ENCODE data around the gene BST1.
"Not testable (repeated sequence)": the region's sequence is repeated elsewhere in the genome, so short reads cannot be mapped to it uniquely, and the experiment has no call there.

BST1 gene

DNA sequence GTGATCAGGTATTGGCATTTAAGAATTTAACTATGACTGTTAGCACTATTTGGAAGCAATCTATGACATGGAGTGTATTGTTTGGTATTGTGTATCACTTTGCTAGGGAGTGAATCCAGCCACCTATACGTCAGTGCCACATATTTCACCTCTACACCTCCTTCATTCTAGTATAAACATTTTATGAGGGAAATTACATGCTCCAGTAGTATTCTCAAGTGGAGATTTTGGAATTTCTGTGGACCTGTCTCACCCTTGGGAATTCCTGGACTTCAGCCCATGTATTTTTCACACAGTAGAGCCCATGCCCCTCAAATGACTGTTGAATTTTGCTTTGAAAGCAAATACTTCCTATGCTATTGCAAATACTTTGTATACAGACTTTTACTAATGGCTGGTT is 11.3 kb downstream of the BST1 start:
- DNase-seq, result no peak

DNA sequence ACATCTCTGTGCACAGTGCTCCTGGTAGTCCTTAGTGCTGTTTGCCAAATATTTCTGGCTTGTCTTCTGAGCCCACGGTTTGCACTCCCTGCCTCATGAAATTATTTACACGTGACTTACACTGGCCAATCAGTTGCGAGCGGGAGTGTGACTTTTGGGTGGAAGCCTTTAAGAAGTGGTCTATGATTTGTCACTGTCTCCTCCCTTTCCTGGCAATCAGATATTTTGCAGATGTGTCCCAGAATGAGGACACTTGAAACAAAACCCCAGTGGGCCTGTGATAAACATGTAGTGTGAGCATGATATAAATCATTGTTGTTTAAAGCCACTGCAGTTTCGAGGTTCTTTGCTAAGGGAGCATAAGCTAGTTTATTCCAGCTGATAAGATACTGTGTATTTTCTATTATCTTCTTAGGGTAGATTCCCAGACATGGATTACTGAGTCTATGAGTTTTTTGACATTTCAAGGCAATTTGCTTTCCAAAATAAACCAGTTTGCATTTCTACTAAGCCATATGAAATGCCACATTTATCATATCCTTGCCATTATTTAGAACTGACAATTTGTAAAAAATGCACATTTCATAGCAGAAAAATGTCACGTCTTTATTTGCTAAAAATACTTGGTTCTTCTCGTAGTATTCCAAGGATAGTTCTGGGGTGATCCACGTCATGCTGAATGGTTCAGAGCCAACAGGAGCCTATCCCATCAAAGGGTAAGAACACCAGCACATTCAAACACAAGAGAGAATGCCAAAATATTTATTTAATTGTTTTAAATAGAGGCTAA is 12.0 kb downstream of the BST1 start:
- DNase-seq, result no peak

DNA sequence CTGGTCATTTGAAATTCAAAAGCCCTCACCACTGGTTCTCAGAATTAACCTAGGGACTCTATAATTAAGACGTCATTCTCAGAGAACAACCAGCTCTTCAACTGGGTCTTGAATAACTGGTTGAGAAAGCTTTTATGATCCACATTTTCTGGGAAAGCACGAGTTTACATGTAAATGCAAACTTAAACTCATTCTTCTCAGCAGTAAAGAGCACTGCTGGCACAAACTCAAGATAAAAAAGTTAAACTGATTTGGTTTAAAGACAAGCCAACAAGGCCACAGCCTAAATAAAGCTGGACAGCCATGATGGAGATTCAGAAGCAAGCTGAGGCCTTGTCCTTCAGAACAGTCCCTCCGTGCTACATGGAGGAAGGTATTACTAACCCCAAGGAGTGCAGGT is 13.2 kb downstream of the BST1 start:
- no peak for DNase-seq

DNA sequence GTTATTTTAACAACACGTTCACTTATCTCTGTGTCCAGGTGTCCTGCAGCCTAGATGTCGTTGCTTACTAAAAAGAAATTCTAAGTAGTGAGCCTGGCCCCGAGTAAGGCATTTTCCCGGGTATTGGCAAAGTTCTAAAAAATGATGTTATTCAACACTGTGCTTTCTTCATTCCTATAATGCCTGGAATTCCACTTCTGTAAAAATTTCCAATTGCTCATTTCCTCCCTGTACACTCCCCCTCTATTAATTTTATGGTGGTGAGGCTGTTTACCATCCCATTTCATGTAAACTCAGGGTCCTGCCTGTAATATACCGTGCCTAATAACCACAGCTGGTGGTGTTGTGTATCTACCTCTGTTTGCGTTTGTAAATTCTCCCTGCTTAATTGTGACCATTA is 14.2 kb downstream of the BST1 start:
- no peak for DNase-seq

DNA sequence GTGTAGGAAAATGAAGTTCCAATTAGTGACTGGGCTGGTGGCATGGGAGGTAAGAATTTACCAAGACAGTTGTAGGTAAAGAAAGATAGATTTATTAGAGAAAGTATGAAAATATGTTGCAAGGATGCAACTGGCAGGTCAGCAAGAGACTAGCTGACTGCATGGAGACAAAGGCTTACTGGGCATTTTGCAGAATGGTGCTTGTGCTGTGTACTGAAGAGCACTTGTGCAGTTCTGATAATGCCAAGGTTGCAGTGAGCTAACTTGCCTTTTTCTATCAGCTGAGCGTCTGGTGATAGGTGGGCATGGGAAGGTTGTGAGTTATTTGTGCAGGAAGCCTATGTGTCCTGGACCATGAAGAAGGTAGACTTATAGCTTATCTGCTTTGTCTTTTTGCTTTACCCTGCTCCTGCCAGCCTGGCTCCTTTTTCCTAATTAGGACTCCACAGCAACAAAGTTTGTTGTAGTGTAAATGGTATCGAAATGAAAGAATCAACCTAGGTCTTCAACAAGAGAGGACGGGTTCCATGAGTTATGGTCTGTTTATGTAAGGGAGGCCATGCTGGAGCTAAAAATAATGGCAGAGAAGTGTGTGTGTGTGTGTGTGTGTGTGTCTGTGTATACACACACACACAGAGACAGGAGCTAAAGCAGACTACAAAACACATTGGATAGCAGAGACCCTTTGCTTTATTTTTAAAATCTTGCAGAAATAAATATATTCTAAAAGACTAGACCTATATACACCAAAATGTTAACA is 15.0 kb downstream of the BST1 start:
- no peak for DNase-seq

DNA sequence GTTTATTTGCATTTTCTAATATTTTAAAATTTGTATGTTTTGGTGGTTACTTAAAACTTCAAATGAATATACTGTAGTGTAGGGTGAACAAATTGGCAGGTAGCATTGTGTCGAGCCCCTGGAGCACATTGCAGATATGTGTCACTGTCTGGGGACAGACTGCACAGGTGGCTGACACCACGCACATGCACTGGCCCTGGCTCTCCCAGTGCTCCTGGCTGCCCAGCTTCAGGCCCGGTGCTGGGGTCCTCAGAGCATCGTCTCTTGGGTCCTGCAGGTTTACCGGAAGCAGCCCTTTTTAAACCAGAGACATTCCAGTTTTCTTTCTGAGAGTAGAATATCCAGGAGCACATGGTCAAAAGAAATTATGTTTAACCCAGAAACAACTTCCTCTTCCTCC is 15.6 kb downstream of the BST1 start:
- DNase-seq, result no peak

DNA sequence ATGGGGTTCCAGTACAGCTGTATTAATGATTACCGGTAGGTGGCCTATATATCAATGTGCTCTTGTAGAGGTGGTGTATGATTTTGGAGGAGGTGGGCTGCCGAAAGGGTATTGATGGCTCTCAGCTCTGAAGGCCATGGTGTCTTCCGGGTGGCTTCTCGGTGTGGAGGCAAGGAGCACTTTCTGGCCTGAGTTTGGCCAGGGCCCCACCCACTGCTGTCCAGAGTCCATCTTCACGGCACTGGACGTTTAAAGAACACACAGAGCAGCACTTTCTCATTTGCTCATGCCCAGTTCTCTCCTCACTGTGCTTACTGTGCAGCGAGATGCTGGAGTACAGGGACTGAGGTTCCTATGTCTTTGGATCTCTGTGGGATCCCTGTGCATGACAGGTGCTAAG is 16.1 kb downstream of the BST1 start:
- no peak for DNase-seq

DNA sequence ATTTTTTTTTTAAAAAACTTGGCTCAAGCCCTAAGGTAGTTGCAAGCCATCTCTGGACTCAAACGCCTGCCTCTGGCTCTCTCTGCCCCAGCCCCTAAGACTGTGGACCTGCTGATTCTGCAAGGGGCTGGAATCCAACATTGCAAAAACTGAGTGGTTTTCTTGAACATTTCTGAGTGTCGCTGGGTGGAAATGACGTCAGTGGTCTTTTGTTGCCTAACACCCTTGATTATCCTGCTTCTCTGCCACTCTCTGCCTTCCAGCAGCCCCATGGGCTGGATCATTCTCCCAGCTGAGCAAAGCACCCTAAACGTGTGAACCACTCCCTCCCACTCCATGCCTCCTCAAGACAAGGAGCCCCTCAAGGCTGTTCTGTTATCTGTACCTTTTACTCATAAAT is 16.6 kb downstream of the BST1 start:
- DNase-seq, result no peak

DNA sequence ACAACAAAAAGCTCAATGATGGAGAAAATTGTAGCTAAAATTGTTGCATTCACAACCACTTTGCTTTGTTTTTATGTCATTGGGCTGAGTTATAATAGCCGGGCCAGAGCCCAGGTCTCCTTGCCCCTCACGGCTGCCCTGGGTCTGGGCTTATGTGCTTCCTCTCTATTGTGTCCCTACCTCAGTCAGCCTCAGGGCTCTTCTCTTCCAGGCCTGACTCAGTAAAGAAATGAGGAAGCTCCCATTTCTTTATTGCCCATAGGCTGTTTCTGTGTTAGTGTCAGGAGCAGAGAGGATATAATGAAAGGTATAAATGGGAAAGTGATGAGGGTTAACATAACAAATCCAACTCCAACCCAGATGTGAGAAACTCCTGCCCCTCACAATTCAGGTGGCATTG is 18.0 kb downstream of the BST1 start:
- no peak for DNase-seq

DNA sequence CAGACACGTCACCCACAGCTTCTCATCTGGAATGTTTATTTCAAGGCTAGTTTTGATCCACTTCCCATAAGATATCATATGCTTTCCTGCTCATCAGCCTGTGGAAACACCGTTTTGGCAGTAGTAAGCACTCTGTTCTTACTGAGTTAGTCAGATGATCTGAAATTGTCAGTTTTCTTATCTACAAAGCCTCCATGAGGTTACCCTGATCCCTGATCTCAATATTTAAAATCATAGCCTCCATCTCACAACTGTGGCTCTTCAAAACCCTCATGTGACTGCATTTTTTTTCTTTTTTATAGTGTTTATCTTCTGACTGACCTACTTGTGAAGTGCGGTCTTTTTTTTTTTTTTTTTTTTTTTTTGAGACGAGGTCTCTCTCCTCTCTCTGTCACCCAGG is 22.7 kb downstream of the BST1 start:
- no peak for DNase-seq

DNA sequence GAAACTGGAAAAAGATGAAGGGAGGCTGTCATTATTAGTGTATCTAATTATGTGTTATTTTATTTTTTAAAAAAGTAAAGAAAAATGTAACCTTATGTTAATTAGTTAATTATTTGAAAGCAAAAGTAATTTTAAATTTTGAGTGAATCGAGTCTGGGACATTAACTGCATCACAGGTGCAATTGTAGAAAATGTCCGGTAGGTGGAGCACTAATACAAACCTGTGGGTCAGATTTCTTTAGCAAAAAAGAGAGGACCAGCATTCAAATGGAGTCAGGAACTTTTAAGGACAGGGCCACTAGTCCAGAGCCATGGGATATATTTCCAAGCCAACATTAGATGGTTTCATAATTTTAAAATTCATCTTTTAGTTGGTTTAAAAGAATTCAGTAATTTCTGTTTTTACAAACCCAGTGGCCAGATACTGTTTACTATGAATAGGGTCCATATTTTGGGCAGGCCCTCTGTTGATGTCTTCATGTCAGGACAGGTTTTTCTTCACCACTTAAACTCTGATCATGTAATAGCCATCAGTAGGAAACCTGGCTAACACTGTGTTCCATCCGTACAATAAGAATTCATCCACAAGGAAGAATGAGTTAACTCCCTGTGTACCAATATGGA is 27.2 kb downstream of the BST1 start:
- no peak for DNase-seq

DNA sequence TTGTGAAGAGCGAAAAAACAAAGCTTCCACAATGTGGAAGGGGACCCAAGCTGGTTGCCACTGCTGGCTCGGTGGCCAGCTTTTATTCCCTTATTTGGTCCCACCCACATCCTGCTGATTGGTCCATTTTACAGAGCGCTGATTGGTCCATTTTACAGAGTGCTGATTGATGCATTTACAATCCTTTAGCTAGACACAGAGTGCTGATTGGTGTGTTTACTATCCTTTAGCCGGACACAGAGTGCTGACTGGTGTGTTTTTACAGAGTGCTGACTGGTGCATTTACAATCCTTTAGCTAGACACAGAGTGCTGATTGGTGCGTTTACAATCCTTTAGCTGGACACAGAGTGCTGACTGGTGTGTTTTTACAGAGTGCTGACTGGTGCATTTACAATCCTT is 30.2 kb downstream of the BST1 start:
- DNase-seq, result not testable (repeated sequence)

DNA sequence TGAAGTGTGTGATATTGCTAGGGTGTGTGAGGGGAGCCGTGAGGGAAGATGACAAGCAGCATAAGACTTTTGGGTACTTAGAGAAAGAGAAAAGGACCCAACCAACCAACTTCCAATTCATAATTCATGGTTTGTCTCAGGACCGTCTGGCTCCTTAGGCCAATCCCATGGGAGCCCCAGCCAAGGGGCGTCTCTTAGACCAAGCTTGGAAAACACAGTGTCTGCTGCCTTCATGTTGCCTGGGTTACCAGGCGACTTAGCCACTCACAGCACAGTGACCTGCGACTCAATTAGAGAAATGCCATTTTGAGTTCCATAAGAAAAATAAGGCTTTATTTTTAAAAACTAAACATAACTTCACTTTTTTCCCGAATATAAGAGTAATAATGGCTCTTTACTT is 32.7 kb downstream of the BST1 start:
- DNase-seq, result no peak

DNA sequence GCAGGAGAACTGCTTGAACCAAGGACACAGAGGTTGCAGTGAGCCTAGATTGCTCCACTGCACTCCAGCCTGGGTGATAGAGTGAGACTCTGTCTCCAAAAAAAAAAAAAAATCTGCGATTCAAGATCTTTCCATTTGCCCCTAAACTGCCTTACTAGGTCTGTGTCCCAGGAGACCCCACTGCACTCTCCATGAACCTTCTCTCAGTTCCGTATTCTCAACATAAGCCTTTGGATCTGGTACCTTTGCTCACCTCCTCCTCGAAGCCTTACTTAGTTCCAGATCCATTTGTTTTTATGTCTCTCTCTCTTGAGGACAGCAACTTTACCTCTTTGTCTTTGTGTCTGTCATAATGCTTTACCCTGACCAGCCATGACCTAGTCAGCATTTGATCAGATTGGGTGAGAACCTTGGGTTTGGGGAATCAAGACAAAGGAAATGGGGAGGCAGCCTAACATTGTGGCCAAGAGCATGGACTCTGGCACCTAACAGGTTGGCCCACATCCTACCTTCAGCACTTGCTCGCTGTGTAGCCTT is 33.7 kb downstream of the BST1 start:
- DNase-seq, result no peak

DNA sequence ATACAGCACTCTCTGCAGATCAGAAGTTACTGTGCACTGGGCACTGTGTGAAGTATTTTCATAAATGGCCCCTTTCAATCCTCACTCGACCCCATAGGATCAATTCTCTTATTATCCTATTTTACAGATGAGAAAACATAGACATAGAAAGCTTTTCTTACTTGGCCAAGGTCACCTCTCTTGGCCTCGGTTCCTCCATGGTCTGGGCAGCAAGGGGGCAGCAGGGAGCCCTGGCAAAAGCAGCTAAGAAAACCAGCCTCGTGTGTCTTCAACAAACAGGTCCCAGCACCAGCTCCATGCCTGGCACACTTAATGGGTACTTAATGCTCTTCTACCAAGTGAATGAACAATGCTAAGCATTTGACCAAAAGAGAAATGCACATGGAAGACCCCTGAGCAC is 34.4 kb downstream of the BST1 start:
- no peak for DNase-seq

DNA sequence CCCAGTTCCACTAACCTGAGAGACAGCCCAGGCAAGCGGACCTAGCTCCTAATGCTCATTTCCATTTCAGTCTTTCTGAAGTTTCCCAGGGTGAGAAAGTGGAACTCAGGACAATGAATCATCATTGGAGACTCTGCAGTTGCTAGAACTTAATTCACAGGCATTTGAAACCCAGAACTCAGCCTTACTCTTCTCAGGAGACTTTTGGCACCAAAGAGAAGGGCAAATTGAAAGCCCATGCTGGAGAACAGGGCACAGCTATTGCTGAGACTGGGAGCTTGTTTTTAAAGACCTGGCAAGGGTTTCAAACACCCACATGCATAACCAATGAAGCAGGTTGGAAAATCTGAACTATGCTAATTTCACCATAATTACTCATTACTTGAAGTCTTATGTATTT is 36.0 kb downstream of the BST1 start:
- DNase-seq, result no peak

DNA sequence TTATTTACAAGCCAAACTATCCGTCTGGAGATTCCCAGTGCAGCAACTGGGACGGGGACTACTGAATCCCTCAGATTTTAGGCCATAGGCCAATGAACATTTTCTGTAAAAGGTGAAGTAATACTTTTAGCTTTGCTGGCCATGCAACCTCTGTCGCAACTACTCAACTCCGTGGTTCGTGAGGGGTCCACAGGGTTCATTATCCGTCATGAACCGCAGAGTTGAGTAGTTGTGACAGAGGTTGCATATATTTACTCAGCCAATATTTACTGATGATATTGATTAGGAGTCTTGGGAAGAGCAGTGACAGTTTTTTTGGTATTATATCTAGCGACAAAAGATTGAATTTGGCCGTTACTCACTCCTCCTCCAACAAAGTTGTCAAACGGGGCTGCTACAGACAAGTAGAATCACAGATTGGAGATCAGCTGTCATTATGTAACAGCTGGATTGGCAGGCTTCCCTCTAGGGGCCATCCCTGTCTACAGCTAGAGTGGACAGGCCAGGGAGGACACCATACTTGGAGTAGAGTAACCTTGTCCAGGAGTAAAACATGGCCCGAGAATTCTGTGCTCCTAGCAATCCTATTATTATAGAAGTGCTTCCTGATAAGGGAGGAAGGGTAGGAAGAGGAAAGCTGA is 38.0 kb downstream of the BST1 start:
- DNase-seq, result no peak

DNA sequence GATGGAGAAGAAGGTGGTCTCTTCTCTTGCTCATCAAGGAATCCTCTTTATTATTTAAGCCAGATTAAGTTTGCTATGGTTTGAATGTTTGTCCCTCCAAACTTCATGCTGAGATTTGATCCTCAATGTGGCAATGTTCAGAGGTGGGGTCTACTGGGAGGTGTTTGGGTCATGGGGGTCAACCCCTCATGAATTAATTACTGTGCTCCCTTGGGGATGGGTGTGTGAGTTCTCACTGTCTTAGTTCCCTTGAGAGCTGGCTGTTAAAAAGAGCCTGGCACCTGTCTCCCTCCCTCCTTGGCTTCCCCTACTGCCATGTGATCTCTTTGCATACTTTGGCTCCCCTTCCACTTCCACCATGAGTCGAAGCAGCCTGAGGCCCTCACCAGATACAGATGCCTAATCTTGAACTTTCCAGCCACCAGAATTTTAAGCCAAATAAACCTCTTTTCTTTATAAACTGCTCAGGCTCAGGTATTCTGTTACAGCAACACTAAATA is 39.3 kb downstream of the BST1 start:
- DNase-seq, result no peak

DNA sequence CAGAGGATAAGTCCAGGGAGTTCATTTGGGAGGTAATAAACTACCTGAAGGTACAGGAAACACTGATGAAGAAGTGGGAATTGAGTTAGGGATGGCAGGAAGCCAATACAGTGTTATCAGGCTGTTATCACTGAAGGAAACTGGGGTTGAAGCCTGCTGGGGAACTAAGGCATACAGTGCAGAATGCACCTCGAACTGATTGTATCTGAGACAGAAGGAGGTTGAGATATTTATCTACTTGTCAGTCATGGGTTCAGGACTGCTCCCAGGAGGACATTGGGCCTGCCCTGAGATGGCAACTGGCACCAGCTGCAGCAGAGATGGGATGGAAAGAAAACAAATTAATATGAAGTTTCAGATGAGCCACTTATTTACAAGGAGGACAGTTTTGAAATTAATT is 39.8 kb downstream of the BST1 start:
- DNase-seq, result no peak

DNA sequence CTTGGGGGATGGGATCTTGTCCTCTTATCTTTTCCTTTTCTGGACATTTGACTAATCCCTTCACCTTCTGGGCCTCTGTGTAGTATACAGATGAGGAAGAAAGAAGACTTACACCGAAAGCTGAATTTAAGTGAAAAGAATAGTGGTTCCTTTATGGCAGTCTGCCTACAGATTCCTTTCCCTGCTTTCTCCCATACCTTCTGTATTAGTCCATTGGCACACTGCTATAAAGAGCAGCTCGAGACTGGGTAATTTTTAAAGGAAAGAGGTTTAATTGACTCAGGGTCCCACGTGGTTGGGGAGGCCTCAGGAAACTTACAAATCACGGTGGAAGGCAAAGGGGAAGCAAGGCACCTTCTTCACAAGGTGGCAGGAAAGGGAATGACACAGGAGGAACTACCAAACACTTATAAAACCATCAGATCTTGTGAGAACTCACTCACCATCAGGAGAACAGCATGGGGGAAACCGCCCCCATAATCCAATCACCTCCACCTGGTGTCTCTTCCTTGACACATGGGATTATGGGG is 41.2 kb downstream of the BST1 start:
- no peak for DNase-seq

DNA sequence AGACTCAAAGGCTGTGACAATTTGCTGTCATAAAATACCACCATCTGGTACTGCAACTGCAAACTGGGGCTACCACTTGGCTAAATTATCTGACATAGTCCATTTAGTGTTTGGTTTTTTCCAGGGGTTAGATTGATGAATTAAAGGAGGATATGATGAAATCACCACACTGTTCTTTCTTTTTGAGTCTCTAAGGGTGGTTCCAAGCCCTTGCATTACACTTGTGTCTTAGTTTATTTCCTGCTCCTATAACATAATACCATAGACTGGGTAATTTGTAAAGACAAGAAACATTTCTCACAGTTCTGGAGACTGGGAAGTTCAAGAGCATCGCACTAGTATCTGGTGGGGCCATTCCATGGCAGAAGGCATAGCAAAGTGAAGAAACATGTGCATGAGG is 43.2 kb downstream of the BST1 start:
- DNase-seq, result no peak

DNA sequence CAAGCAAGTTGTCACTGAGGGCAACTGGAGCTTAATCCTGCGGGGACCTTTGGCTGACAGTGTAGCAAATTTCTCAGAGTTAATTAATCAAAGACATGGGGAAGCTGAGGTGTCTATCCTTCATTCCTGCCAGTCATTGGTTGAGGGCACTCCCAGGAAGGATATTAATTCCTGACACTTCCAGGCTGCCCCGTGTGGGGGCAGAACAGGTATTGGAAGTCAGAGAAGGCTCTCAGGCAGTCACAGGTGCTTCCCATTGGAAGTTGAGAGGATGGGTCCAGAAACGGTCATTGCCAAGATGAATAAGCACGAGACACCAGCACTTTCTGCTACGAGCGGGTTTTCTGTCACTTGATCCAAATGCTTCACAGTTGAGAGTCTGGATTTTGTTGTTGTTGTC is 46.1 kb downstream of the BST1 start:
- DNase-seq, result no peak

DNA sequence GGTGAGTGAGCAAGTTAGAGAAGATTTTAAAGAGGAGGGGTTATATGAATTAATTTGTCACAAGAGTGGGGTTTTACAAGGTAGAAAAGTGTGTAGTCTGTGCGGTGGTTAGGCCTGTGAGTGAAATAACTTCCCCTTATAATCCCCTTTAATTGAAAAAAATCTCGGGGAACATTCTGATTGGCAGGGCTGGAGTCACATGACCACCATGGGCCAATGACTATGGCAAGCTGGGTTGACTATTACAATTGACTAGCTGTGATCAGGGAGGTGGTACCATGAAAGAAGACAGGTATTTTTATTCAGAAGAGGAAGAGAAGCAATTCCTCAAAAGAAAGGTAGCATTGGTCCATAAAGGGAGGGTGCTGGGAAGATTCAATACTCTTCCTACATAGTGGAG is 48.3 kb downstream of the BST1 start:
- DNase-seq, result no peak
